ENCODE measurements around the gene CCL17.
"Not testable (repeated sequence)": the region's sequence is repeated elsewhere in the genome, so short reads cannot be mapped to it uniquely, and the experiment has no call there.

CCL17 gene

DNA sequence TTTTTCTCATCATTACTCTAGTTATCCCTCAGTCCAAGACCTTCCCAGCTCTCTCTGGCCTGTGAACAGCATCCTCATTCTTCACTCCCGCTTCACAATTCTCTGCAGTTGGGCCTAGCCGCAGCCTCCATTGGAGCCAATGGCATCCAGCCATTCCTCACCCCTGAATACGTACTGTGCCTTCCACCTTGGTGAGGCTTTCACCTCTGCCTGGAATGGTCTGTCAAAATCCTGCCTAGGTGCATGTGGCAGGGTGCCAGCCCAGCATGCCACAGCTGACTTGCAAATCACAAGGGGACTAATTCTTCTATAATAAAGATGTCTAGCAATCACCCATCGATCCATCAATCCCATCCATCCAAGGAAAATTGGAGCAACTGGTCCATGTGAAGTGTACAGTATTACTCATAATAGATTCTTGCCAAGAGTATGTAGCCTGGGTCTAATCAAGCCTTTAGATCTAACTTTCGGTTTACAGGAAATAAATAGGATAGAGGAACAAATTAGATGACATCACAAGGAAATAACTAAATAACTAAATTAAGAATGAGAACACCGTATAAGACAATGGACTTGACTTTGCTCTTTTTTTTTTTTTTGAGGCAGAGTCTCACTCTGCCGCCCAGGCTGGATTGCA is 37.3 kb upstream of the CCL17 start:
- Histone ChIP-seq H3K4me3 (ENCODE audit: low read length) (no peak overlapping the region), H3K4me1 (ENCODE audit: control insufficient read depth, insufficient read depth, low read length) (peaks cover 4% of the 10 kb centered on the region), H3K9me3 (replicated peaks; ENCODE audit: low read length) (no peaks in the 10 kb centered on the region), H3K9ac (ENCODE audit: low read depth, low read length) (no peak overlapping the region), H3K27me3 (ENCODE audit: control insufficient read depth, insufficient read depth, low read length) (peaks cover 53% of the 10 kb centered on the region), H3K4me2 (ENCODE audit: low read length) (no peak overlapping the region), H3K36me3 (ENCODE audit: insufficient read depth, low read length) (no peaks in the 10 kb centered on the region)

DNA sequence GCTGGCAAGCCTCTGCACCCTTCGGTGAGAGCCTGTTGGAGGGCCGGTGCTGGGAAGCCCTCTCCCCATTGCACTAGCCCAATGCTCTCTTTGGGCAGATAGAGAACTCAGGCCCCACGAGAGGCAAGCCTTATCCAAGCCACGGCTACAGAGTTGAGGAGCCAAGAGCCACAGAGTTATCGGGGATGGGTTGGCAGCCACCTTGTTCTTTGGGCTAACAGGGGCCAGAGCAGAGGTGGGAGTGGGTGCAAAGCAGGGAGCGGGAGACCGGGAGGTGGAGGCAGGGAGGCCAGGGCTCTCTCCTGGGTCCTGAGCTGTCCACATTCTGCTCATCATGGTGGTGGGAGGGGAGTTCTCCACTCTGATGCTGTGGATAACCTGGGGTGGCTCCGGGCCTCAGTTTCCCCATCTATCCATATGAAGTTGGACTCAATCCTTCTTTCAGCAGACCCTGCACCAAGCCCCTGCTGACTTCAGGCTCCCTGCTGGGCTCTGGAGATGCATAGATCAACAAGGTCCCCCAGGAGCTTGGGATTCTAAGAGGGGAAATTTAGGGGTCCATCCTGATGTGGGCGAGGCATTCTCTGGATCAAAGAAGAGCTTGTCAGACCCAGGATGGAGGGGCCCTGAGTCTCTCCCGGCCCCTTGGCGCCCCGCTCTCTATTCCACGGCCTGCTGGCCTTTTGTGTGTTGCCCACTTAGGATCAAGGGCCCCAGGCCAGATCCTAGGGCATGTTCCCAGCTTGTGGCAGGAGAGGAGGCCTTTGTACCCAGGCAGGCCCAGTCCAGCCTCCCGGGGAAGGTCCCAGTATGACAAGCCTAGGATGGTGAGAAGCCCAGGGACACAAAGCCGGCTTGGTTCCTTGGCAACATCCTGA is 32.8 kb upstream of the CCL17 start:
- Histone ChIP-seq H3K9ac (ENCODE audit: low read depth, low read length) (no peak overlapping the region), H3K4me2 (ENCODE audit: low read length) (peak overlapping the region; percentile 56), H3K27me3 (ENCODE audit: control insufficient read depth, insufficient read depth, low read length) (peaks cover 58% of the 10 kb centered on the region), H3K9me3 (replicated peaks; ENCODE audit: low read length) (no peaks in the 10 kb centered on the region), H3K4me3 (ENCODE audit: low read length) (no peak overlapping the region), H3K36me3 (ENCODE audit: insufficient read depth, low read length) (no peaks in the 10 kb centered on the region), H3K4me1 (ENCODE audit: control insufficient read depth, insufficient read depth, low read length) (peaks cover 9% of the 10 kb centered on the region)

DNA sequence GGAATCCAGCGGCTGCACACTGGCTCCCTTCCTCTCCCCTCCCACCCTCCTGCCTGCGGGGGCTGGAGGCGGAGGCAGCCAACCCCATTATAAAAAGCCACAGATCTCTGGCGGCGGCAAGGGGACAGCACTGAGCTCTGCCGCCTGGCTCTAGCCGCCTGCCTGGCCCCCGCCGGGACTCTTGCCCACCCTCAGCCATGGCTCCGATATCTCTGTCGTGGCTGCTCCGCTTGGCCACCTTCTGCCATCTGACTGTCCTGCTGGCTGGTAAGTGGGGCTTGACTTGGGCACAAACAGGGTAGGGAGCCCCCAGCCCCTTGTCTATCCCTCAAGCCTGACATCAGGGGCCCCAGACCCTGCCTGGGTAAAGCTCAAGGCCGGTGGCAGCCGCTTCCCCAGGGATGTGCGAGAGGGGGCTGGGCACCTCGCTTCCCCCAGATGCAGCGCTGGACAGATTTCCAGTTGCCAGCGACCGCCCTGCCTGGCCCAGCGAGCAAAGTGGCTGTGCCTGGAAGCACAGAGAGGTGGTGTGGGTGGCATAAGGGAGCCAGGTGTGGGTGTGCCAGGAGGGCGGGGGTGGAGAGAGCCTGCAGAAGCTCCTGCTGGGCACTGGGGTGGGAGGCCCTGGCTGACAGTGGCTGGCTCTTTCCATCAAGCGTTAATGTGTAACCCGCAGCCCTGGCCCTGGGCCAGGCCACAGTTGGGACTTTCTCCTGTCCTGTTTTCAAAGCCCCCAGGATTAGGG is 32.0 kb upstream of the CCL17 start, which contains the start of gene CX3CL1:
CX3CL1 (plus strand) TSS at position 119 of the 745 bp plus-strand sequence; CDS start at position 198, 79 bp downstream.
- H3K9me3 ChIP-seq (replicated peaks; ENCODE audit: low read length): no peaks in the 10 kb centered on the region
- peaks cover 64% of the 10 kb centered on the region for H3K27me3 ChIP-seq (ENCODE audit: control insufficient read depth, insufficient read depth, low read length)
- no peak within 1 kb of the TSS for H3K9ac ChIP-seq (ENCODE audit: low read depth, low read length)
- H3K4me2 ChIP-seq (ENCODE audit: low read length): peak within 1 kb of the TSS; percentile 56
- H3K4me3 ChIP-seq (ENCODE audit: low read length): no peak within 1 kb of the TSS
- peaks cover 9% of the 10 kb centered on the region for H3K4me1 ChIP-seq (ENCODE audit: control insufficient read depth, insufficient read depth, low read length)
- H3K36me3 ChIP-seq (ENCODE audit: insufficient read depth, low read length): no peaks in the 10 kb centered on the region

DNA sequence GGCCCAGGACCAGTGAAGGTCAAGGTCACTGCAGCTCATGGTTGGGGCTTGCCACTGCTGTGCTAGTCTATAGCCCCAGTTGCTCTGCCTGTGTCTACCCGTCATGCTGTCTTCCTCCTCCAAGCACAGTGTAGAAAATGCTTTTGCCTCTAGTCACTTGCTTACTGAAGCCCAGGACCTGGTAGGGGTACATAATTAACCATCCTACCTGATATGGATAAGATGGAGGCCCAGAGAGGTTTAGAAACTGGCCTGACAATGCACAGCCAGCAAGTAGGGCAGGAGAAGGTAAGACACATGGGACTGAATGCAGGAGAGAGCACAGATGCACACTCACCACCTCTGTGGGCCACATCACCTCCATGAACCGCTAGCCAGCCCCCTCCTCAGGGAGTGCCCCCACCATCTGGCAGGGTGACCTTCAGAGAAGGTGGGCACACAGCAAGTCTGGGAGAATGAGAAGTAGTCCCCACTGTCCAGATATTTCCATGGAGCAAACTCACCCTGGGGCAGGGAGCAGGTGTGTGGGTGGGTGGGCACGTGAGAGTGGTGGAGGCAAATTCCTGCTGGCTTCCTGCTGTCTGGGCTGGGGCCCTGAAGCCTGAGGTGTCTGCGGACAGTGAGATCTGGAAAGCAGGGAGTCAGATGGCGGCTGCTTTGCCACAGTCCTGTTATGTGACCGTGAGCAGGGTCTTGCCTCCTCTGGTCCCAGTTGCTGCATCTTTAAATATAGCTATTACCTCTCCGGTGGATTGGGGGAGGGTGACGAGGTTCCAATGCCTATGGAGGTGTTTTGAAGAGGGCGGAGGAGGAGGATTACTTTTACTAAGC is 31.2 kb upstream of the CCL17 start:
- no peak overlapping the region for H3K9ac ChIP-seq (ENCODE audit: low read depth, low read length)
- H3K27me3 ChIP-seq (ENCODE audit: control insufficient read depth, insufficient read depth, low read length): peaks cover 64% of the 10 kb centered on the region
- H3K36me3 ChIP-seq (ENCODE audit: insufficient read depth, low read length): no peaks in the 10 kb centered on the region
- no peaks in the 10 kb centered on the region for H3K9me3 ChIP-seq (replicated peaks; ENCODE audit: low read length)
- no peak overlapping the region for H3K4me2 ChIP-seq (ENCODE audit: low read length)
- no peak overlapping the region for H3K4me3 ChIP-seq (ENCODE audit: low read length)
- peaks cover 9% of the 10 kb centered on the region for H3K4me1 ChIP-seq (ENCODE audit: control insufficient read depth, insufficient read depth, low read length)

DNA sequence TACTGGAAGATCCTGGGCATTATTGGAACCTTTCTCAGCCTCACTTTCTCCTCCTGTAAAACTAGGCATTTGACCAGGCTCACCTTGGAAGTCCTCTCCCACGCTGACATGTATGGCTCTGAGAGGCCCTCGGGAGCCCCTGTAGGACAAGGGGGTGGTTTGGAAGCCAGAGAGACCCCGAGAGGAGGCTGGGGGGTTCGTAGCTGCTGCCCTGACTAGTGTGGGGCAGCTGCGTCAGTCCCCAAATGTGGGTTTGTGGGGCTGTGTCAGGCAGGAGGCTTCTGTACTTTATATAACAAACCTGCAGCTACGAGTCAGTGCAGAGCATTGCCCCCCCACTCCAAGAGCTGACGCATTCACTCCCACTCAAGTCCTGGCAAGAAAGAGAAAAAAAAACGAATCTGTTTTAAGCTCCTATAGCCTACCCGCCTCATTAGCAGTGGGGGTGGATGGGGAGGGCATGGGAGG is 30.5 kb upstream of the CCL17 start:
- H3K9me3 ChIP-seq (replicated peaks; ENCODE audit: low read length): no peaks in the 10 kb centered on the region
- H3K27me3 ChIP-seq (ENCODE audit: control insufficient read depth, insufficient read depth, low read length): peaks cover 64% of the 10 kb centered on the region
- peaks cover 9% of the 10 kb centered on the region for H3K4me1 ChIP-seq (ENCODE audit: control insufficient read depth, insufficient read depth, low read length)

DNA sequence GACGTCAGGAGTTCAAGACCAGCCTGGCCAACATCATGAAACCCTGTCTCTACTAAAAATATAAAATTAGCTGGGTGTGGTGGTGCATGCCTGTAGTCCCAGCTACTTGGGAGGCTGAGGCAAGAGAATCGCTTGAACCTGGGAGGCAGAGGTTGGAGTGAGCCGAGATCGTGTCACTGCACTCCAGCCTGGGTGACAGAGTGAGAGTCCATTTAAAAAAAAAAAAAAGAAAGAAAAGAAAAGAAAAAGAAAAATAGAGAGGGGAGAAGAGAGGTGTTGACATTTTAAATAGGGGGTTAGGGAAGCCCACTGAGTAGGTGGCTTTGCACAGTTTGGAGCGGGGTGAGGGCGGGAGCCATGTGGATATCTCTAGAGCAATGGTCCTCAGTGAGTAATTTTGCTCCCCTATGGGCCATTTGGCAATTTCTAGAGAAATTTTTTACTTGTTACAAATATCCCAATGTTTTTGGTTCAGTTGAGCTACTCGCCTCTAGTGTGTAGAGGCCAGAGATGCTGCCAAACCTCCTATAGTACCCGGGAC is 29.6 kb upstream of the CCL17 start:
- H3K4me2 ChIP-seq (ENCODE audit: low read length); H3K9me3 ChIP-seq (replicated peaks; ENCODE audit: low read length); H3K9ac ChIP-seq (ENCODE audit: low read depth, low read length); H3K4me1 ChIP-seq (ENCODE audit: control insufficient read depth, insufficient read depth, low read length); H3K36me3 ChIP-seq (ENCODE audit: insufficient read depth, low read length); H3K4me3 ChIP-seq (ENCODE audit: low read length): not testable (repeated sequence)
- peaks cover 55% of the 10 kb centered on the region for H3K27me3 ChIP-seq (ENCODE audit: control insufficient read depth, insufficient read depth, low read length)

More for the DNA sequence above, 30.5 kb upstream of the CCL17 start:
- no peak overlapping the region for H3K4me3 ChIP-seq (ENCODE audit: low read length)
- H3K36me3 ChIP-seq (ENCODE audit: insufficient read depth, low read length): no peaks in the 10 kb centered on the region
- H3K9ac ChIP-seq (ENCODE audit: low read depth, low read length): no peak overlapping the region
- no peak overlapping the region for H3K4me2 ChIP-seq (ENCODE audit: low read length)

DNA sequence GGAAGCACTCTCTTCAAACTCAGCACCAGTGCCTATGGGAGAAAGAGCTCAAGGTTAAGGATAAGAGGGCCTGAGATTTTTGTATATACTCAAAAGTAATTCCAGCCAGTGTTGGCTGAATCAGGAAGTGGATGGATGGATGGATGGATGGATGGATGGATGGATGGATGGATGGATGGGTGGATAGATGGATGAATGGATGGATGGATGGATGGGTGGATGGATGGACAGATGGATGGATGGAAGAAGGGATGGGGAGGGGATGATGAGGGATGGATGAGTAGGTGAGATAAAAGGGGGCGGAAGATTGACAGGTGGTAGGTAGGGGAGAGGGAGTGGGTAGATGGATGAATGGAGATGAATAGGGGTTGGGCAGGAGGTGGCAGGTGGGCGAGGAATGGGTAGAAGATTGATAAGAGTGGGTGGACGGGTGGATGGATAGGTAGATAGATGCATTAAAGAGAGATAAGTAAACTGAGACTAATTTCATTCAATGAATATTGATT is 28.2 kb upstream of the CCL17 start:
- peaks cover 9% of the 10 kb centered on the region for H3K4me1 ChIP-seq (ENCODE audit: control insufficient read depth, insufficient read depth, low read length)
- peaks cover 53% of the 10 kb centered on the region for H3K27me3 ChIP-seq (ENCODE audit: control insufficient read depth, insufficient read depth, low read length)
- H3K9me3 ChIP-seq (replicated peaks; ENCODE audit: low read length): no peaks in the 10 kb centered on the region
- H3K9ac ChIP-seq (ENCODE audit: low read depth, low read length): no peak overlapping the region
- no peak overlapping the region for H3K4me2 ChIP-seq (ENCODE audit: low read length)
- H3K4me3 ChIP-seq (ENCODE audit: low read length): no peak overlapping the region
- H3K36me3 ChIP-seq (ENCODE audit: insufficient read depth, low read length): no peaks in the 10 kb centered on the region

DNA sequence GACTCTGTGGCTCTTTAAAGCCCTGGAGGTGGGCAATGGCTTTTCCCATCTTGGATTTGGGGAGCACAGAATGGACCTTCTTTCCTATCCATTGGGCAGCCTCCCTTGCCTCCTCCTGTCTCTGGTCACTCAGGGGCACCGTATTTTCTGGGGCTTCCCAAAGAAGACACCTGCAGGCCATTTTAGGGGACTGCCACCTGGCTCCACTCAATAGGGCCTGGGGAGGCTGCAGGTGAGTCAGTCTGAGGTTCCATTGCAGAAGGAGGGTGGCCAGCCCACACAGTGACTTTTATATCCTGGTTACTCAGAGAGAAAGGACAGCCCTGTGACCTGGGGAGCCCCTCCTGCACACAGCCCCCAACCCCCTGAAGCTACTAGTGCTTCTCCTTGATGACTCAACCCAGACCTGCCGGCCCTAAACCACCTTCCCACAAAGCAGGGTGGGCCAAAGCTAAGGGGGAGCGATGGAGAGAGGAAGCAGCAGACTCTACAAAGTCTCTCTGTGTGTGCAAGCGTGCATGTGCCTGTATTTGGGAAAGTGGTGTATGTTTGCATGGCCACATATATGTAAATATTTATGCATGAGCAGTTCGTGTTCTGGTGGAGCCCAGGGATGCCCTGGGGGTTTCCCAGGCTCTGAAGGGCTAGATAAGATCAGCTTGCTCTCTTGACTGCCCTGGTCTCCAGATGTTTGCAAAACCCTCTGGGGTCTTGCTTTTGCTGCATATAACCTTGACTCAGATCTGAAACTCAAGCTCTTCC is 27.3 kb upstream of the CCL17 start:
- Histone ChIP-seq H3K36me3 (ENCODE audit: insufficient read depth, low read length) (no peaks in the 10 kb centered on the region), H3K9me3 (replicated peaks; ENCODE audit: low read length) (no peaks in the 10 kb centered on the region), H3K4me1 (ENCODE audit: control insufficient read depth, insufficient read depth, low read length) (peaks cover 5% of the 10 kb centered on the region), H3K9ac (ENCODE audit: low read depth, low read length) (no peak overlapping the region), H3K27me3 (ENCODE audit: control insufficient read depth, insufficient read depth, low read length) (peaks cover 44% of the 10 kb centered on the region), H3K4me2 (ENCODE audit: low read length) (no peak overlapping the region), H3K4me3 (ENCODE audit: low read length) (no peak overlapping the region)

DNA sequence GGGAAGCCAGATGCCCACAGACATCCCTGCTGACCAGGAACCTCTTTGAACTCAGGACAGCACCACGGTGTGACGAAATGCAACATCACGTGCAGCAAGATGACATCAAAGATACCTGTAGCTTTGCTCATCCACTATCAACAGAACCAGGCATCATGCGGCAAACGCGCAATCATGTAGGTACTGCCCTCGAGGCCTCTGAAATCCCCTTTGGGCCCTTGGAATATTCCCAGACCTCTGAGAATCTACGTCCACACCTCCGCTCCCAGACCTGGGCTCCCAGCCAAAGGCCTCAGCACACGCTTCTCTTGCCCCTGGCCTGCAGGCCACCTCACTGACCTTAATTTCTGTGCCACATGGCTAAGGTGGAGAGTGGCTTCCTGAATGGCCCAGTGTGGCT is 25.0 kb upstream of the CCL17 start:
- no peaks in the 10 kb centered on the region for H3K36me3 ChIP-seq (ENCODE audit: insufficient read depth, low read length)
- no peaks in the 10 kb centered on the region for H3K9me3 ChIP-seq (replicated peaks; ENCODE audit: low read length)
- peaks cover 28% of the 10 kb centered on the region for H3K27me3 ChIP-seq (ENCODE audit: control insufficient read depth, insufficient read depth, low read length)
- no peak overlapping the region for H3K4me3 ChIP-seq (ENCODE audit: low read length)
- H3K9ac ChIP-seq (ENCODE audit: low read depth, low read length): no peak overlapping the region
- no peaks in the 10 kb centered on the region for H3K4me1 ChIP-seq (ENCODE audit: control insufficient read depth, insufficient read depth, low read length)
- H3K4me2 ChIP-seq (ENCODE audit: low read length): no peak overlapping the region

All from skeletal muscle satellite cell (primary cell).